ENCODE data around the gene CCDC126. TPM values are rescaled to one million over a fixed set of nuclear protein-coding genes. Genes with fewer than 3 reads are reported as not detected.
"Not testable (repeated sequence)": the region's sequence is repeated elsewhere in the genome, so short reads cannot be mapped to it uniquely, and the experiment has no call there.

Gene CCDC126
- total RNA-seq: 1 to 10 TPM; 6.6 to 9.5 (median 6.6) TPM

- H3K4me1 Mint-ChIP-seq (ENCODE audit: low read depth): peaks cover 59% of the 10 kb centered on the region
- peak within 1 kb of the TSS; percentile 87 for H3K4me3 Mint-ChIP-seq
- DNase-seq: peak; percentile 76
- peaks cover 2% of the 10 kb centered on the region for H3K36me3 Mint-ChIP-seq (ENCODE audit: insufficient read depth)
- peak; percentile 78 to 79 for ATAC-seq
- no peaks in the 10 kb centered on the region for H3K27me3 Mint-ChIP-seq (ENCODE audit: low read depth)
- no peaks in the 10 kb centered on the region for H3K9me3 Mint-ChIP-seq
These were observed at the start of gene CCDC126 for GRCh38 chr7:23597094-23598091. TSS of gene CCDC126 (plus strand) at chr7:23597382. CDS start at chr7:23611316, 13,934 bp downstream.

- no peak for DNase-seq
- no peak for ATAC-seq
- H3K4me1 Mint-ChIP-seq (ENCODE audit: low read depth): peaks cover 6% of the 10 kb centered on the region
- no peaks in the 10 kb centered on the region for H3K27me3 Mint-ChIP-seq (ENCODE audit: low read depth)
- no peaks in the 10 kb centered on the region for H3K36me3 Mint-ChIP-seq (ENCODE audit: insufficient read depth)
- no peak overlapping the region for H3K4me3 Mint-ChIP-seq
- H3K9me3 Mint-ChIP-seq: no peaks in the 10 kb centered on the region
These were observed 49.5 kb upstream of the CCDC126 start for GRCh38 chr7:23547662-23548061.

GRCh38 chr7:23558303-23558702 lies 38.9 kb upstream of the CCDC126 start:
- no peaks in the 10 kb centered on the region for H3K9me3 Mint-ChIP-seq
- no peak for ATAC-seq

GRCh38 chr7:23570592-23571200 lies 26.5 kb upstream of the CCDC126 start:
- H3K4me3 Mint-ChIP-seq: no peak overlapping the region
- peak; percentile 90 to 93 for ATAC-seq

More at GRCh38 chr7:23558303-23558702, 38.9 kb upstream of the CCDC126 start:
- Mint-ChIP-seq H3K36me3 (ENCODE audit: insufficient read depth) (no peaks in the 10 kb centered on the region), H3K4me3 (no peak overlapping the region), H3K27me3 (ENCODE audit: low read depth) (no peaks in the 10 kb centered on the region), H3K4me1 (ENCODE audit: low read depth) (no peaks in the 10 kb centered on the region)
- DNase-seq: no peak

GRCh38 chr7:23581975-23582374 lies 15.2 kb upstream of the CCDC126 start:
- H3K4me3 Mint-ChIP-seq; H3K36me3 Mint-ChIP-seq (ENCODE audit: insufficient read depth); H3K4me1 Mint-ChIP-seq (ENCODE audit: low read depth); ATAC-seq; DNase-seq; H3K9me3 Mint-ChIP-seq; H3K27me3 Mint-ChIP-seq (ENCODE audit: low read depth): not testable (repeated sequence)

More at GRCh38 chr7:23570592-23571200, 26.5 kb upstream of the CCDC126 start:
- H3K27me3 Mint-ChIP-seq (ENCODE audit: low read depth): peaks cover 18% of the 10 kb centered on the region
- H3K4me1 Mint-ChIP-seq (ENCODE audit: low read depth): no peaks in the 10 kb centered on the region
- H3K9me3 Mint-ChIP-seq: no peaks in the 10 kb centered on the region
- no peaks in the 10 kb centered on the region for H3K36me3 Mint-ChIP-seq (ENCODE audit: insufficient read depth)
- peak; percentile 55 for DNase-seq

GRCh38 chr7:23585304-23585703 lies 11.9 kb upstream of the CCDC126 start:
- not testable (repeated sequence) for ATAC-seq; DNase-seq; H3K9me3 Mint-ChIP-seq; H3K36me3 Mint-ChIP-seq (ENCODE audit: insufficient read depth); H3K4me1 Mint-ChIP-seq (ENCODE audit: low read depth); H3K4me3 Mint-ChIP-seq; H3K27me3 Mint-ChIP-seq (ENCODE audit: low read depth)

- Mint-ChIP-seq H3K9me3 (no peaks in the 10 kb centered on the region), H3K36me3 (ENCODE audit: insufficient read depth) (no peaks in the 10 kb centered on the region), H3K4me1 (ENCODE audit: low read depth) (no peaks in the 10 kb centered on the region), H3K27me3 (ENCODE audit: low read depth) (peaks cover 2% of the 10 kb centered on the region), H3K4me3 (no peak overlapping the region)
- no peak for ATAC-seq
- no peak for DNase-seq
These were observed 11.0 kb upstream of the CCDC126 start for GRCh38 chr7:23586159-23586558.

GRCh38 chr7:23590529-23590928 lies 6.7 kb upstream of the CCDC126 start:
- no peaks in the 10 kb centered on the region for H3K9me3 Mint-ChIP-seq
- DNase-seq (no peak), ATAC-seq (no peak)
- peaks cover 2% of the 10 kb centered on the region for H3K27me3 Mint-ChIP-seq (ENCODE audit: low read depth)
- H3K4me3 Mint-ChIP-seq: no peak overlapping the region
- H3K4me1 Mint-ChIP-seq (ENCODE audit: low read depth): peaks cover 21% of the 10 kb centered on the region
- H3K36me3 Mint-ChIP-seq (ENCODE audit: insufficient read depth): no peaks in the 10 kb centered on the region

GRCh38 chr7:23593706-23594105 lies 3.5 kb upstream of the CCDC126 start:
- Mint-ChIP-seq H3K9me3 (no peaks in the 10 kb centered on the region), H3K4me3 (no peak overlapping the region), H3K27me3 (ENCODE audit: low read depth) (peaks cover 2% of the 10 kb centered on the region), H3K36me3 (ENCODE audit: insufficient read depth) (no peaks in the 10 kb centered on the region), H3K4me1 (ENCODE audit: low read depth) (peaks cover 40% of the 10 kb centered on the region)
- ATAC-seq: peak; percentile 18 to 19
- no peak for DNase-seq

GRCh38 chr7:23594879-23595604 lies 2.1 kb upstream of the CCDC126 start:
- DNase-seq (no peak), ATAC-seq (peak; percentile 82 to 83)
- H3K4me3 Mint-ChIP-seq: no peak overlapping the region
- no peaks in the 10 kb centered on the region for H3K9me3 Mint-ChIP-seq
- H3K36me3 Mint-ChIP-seq (ENCODE audit: insufficient read depth): no peaks in the 10 kb centered on the region
- H3K27me3 Mint-ChIP-seq (ENCODE audit: low read depth): no peaks in the 10 kb centered on the region
- H3K4me1 Mint-ChIP-seq (ENCODE audit: low read depth): peaks cover 49% of the 10 kb centered on the region

GRCh38 chr7:23598296-23598695 lies 1.1 kb downstream of the CCDC126 start:
- DNase-seq: no peak
- Mint-ChIP-seq H3K4me1 (ENCODE audit: low read depth) (peaks cover 64% of the 10 kb centered on the region), H3K36me3 (ENCODE audit: insufficient read depth) (peaks cover 5% of the 10 kb centered on the region), H3K9me3 (no peaks in the 10 kb centered on the region), H3K4me3 (peak overlapping the region; percentile 87), H3K27me3 (ENCODE audit: low read depth) (no peaks in the 10 kb centered on the region)
- no peak for ATAC-seq

- Mint-ChIP-seq H3K9me3 (no peaks in the 10 kb centered on the region), H3K36me3 (ENCODE audit: insufficient read depth) (peaks cover 11% of the 10 kb centered on the region), H3K4me1 (ENCODE audit: low read depth) (peaks cover 48% of the 10 kb centered on the region), H3K27me3 (ENCODE audit: low read depth) (no peaks in the 10 kb centered on the region), H3K4me3 (no peak overlapping the region)
- ATAC-seq: no peak
- no peak for DNase-seq
These were observed 3.1 kb downstream of the CCDC126 start for GRCh38 chr7:23600236-23600635.

- ATAC-seq: no peak
- peaks cover 26% of the 10 kb centered on the region for H3K4me1 Mint-ChIP-seq (ENCODE audit: low read depth)
- no peak for DNase-seq
- no peak overlapping the region for H3K4me3 Mint-ChIP-seq
- peaks cover 14% of the 10 kb centered on the region for H3K36me3 Mint-ChIP-seq (ENCODE audit: insufficient read depth)
- H3K27me3 Mint-ChIP-seq (ENCODE audit: low read depth): no peaks in the 10 kb centered on the region
- H3K9me3 Mint-ChIP-seq: no peaks in the 10 kb centered on the region
These were observed 6.6 kb downstream of the CCDC126 start for GRCh38 chr7:23603632-23604295.

- Mint-ChIP-seq H3K9me3 (no peaks in the 10 kb centered on the region), H3K4me3 (no peak overlapping the region), H3K27me3 (ENCODE audit: low read depth) (no peaks in the 10 kb centered on the region), H3K4me1 (ENCODE audit: low read depth) (peaks cover 21% of the 10 kb centered on the region), H3K36me3 (ENCODE audit: insufficient read depth) (peaks cover 14% of the 10 kb centered on the region)
- ATAC-seq (no peak), DNase-seq (no peak)
These were observed 7.1 kb downstream of the CCDC126 start for GRCh38 chr7:23604296-23604640.
